DMS153 treated with DMSO at 0.1 percent for 48 hours (cell line): ENCODE results near the gene TBX1.
"Not testable (repeated sequence)": the region's sequence is repeated elsewhere in the genome, so short reads cannot be mapped to it uniquely, and the experiment has no call there.

ENCODE experiments used
- DNase-seq: peaks from one replicate; lab custom pipeline; 2025; ENCODE audit not compliant: unreplicated experiment; lab: John Stamatoyannopoulos, UW

The TBX1 gene

DNA sequence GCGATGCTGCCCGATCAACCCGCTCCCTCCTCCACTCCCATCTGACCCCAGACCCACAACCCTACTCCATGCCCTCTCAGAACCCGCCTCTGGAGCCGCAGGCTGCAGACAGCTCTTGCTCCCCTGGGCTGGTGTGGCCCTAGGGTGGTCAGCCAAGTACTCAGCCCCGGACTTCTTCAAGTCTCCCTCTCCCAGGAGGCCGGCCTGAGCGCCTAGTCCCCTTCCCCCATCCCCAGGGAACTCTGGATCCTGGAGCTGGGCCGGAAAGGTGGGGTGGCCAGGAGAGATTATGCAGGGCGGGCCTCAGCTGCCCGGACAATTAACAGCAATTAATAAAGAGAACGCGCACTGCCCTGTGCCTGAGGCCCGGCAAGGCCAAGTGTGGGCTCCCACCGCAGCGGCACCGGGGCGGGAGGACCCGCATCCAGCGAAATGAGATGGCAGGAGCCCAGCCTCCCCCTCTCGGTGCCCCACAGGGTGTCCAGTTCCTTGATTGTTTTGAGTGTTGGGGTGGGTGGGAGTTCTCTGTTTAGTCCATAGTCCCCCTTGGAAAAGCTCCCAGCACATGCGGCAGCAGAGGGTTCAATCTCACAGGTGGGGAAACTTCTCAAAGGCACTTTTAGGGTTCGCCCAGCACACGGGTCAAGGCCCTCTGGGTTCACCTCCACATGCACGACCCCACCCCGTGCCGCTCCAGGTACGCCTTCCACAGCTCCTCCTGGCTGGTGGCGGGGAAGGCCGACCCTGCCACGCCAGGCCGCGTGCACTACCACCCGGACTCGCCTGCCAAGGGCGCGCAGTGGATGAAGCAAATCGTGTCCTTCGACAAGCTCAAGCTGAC is 3.1 kb downstream of the TBX1 start:
- DNase-seq: no peak

- DNase-seq: no peak
Observed at GRCh38 chr22:19764299-19764593, 3.7 kb downstream of the TBX1 start.

GRCh38 chr22:19764636-19765476 is 4.3 kb downstream of the TBX1 start:
- no peak for DNase-seq

DNA sequence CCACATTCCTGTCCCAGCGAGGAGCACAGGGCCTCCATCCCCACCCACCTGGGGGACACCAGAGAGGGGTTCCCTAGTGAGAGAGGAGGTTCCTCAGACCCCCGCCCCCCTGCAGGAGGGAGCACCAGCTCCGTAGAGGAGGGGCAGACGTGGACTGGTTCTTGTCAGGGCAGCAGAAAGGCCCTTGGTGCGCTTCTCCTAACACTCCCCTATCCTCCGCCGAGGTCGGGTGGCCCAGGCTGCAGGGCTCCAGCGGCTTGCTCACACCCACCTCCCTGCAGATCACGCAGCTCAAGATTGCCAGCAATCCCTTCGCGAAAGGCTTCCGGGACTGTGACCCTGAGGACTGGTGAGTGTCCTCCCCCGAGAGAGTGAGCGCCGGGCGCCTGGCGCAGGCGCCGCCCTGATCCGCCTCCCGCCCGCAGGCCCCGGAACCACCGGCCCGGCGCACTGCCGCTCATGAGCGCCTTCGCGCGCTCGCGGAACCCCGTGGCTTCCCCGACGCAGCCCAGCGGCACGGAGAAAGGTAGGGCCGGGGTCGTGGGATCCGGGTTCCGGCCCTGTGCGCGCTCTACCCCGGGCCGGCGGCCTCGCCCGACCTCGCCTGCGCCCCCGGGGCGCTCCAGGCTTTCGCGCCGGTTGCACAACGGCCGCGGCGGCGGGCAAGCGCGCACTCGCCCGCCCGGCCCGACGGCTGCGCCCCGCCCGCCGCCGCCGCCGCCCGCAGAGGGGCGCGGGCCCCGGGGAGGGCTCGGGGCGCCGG is 5.1 kb downstream of the TBX1 start:
- DNase-seq: no peak

DNA sequence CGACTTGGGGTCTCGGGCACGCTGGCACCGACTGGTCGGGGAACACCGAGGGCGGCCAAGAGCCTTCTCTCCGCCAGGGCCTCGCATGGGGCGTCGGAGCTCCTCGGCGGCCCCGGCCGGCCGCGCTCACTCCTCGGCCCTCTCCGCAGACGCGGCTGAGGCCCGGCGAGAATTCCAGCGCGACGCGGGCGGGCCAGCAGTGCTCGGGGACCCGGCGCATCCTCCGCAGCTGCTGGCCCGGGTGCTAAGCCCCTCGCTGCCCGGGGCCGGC is 5.6 kb downstream of the TBX1 start:
- DNase-seq: no peak

- no peak for DNase-seq
Observed at GRCh38 chr22:19766511-19767426, 6.2 kb downstream of the TBX1 start.

DNA sequence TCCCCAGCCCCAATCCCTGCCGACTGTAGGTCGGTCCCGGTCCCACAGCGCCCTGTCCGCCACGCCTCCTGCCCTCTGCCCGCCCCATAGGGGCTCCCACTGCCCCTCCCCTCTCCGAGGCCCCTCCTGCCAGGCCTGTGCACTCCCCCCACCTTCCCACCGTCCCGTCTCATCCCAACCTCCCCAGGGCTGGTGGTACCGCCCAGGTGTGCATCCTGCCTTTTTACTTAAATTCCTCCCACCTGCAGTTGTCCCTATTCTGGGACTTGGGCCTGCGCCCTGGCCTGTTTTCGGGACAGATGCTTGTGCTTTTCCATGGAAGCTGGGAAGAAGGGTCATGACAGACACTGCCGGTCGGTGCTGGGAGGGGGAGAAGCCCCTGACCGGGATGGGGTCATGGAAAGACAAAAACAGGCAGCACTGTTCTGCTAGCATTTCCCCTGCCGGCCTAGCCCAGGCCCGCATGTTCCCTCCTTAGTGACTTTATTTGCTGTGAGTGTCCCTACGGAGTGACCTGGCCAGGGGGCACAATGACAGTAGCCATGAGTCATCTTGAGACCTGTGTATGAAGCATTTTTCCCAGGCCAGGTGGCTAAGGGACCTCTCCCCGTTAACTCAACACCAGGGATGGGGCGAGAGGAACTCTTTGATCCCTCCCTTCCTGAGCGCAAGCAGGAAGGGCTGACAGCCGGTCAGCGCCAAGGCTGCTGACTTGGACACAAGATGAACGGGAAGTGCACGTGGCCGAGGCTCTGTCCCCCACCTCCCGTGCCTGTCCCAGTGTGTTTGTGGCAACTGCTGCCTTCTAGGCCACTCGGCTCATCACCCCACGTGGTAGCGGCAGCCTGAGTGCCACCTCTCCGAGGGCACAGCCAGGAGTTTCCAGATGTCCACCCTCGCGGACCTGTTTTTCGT is 7.1 kb downstream of the TBX1 start:
- no peak for DNase-seq

DNA sequence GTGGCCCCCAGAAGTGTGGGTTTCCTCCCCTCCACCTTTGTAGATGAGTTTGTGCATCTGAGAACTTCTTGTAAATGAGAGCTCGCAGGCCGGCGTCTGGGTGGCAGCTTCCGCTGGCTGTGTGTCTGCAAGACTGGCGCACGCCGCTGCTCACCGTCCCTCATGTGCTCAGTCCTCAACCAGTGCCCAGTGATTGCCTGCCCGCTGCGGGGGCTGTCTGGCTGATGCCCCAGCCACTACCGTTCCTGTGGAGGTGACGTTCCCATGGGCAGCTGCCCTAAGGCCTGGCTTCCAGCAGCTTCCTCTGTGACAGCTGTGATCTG is 8.8 kb downstream of the TBX1 start:
- no peak for DNase-seq

GRCh38 chr22:19770349-19771220 is 10.0 kb downstream of the TBX1 start:
- no peak for DNase-seq

GRCh38 chr22:19772422-19772672 is 11.8 kb downstream of the TBX1 start:
- no peak for DNase-seq

DNA sequence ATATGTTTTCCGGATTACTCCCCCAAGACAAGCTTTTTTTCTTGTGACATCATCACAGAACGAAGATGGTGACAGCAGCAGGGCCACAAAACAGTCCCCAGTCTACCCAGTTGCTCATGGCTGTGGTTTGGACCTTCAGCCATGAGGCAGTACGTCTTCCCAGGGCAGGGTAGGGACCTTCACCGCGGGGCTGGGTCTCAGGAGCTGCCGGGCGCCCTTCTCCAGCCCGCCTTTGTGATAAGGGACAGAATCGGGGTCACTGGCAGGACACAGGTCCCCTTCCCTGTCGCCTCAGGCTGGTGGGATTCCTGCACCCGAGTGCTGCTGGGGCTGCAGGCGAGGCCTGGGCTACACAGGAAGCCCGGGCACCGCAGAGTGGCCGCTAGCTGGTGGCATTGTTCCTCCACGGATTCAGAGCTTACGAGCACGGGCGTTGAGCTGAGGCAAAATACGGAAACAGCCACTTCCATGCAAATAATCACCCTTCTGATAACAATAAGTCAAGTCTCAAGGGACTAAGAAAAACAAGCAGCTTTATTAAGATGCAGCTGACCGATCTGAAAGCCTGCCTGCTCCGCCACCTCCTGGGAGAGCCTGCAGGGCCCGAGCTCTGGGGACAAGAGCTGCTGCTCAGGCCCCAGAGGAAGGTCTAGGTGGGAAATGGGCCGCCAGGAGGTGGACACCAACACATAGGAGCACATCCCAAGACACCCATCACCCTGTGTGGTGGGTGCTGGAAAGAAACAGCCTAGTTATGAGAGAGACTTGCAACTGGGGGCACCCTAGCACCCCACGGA is 12.3 kb downstream of the TBX1 start:
- DNase-seq: peak; percentile 35

DNA sequence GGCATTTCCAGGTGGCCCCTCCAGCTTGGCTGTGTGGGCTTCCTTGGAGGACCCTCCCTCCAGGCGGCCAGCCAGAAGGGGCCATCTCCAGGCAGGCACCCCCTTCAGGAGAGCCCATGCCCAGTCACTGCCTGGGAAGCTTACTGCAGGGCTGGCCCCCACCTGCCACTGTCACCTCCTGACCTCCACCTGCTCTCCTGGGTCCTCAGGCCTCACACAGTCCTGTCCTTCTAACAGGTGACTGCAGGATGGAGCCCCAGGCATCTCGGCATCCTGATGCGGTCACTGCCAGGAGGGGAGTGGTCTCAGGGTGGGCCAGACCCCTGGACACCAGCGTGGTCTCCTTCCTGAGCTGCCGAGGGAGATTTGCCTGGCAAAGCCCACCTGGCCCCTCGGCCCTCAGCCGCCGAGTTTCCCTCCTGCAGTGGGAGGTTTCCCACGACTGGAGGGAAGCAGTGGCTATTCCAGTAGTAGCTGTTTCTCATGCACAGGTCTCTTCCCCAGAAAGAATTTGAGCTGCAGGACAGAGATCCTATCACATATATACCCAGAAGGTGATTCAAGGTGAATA is 13.0 kb downstream of the TBX1 start:
- no peak for DNase-seq

DNA sequence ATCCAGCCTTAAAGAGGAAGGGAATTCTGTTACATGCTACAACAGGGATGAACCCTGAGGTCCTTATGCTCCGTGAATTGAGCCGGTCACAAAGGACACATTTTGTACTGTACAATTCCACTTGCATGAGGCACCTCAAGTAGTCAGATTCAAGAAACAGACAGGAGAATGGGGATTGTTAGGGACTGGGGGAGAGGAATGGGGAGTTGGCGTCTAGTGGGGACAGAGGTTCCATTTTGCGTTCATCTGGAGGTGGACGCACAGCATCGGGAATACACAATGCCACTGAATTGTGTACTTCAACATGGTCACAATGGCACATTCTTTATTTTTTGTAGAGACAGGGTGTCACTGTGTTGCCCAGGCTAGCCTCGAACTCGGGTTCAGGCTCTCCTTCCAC is 14.1 kb downstream of the TBX1 start:
- DNase-seq: no peak

GRCh38 chr22:19775496-19776325 is 15.1 kb downstream of the TBX1 start:
- DNase-seq: no peak

DNA sequence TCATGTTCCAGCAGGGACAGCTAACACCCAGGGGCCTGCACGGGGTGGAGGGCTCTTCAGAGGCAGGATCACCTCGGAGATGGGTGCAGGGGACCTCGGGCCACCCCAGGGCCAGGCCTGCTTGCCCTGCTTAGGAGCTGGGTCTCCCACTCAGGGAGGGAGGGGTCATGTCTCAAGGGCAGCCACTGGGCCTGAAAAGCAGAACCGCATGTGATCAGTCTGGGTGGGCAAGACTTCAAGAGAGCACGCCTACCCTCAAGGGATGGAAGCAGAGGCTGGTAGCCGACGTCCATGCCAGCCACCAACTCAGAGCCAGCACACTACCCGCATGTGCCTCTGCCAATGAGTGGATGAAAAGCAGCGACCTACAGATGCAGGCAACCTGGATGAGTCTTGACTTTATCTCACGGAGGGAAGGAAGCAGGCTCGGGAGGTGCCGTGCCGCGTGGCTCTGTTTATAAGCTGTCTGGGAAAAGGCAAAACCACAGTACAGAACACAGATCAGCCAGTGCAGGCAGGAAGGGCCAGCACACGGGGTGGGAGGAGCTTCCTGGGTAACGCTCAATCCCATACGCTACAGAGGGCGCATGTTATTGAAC is 16.0 kb downstream of the TBX1 start:
- no peak for DNase-seq

GRCh38 chr22:19777192-19777591 is 16.6 kb downstream of the TBX1 start:
- not testable (repeated sequence) for DNase-seq

GRCh38 chr22:19779011-19779421 is 18.4 kb downstream of the TBX1 start:
- no peak for DNase-seq
